Measurements from ENCODE around the gene ZFAND3.

DNA sequence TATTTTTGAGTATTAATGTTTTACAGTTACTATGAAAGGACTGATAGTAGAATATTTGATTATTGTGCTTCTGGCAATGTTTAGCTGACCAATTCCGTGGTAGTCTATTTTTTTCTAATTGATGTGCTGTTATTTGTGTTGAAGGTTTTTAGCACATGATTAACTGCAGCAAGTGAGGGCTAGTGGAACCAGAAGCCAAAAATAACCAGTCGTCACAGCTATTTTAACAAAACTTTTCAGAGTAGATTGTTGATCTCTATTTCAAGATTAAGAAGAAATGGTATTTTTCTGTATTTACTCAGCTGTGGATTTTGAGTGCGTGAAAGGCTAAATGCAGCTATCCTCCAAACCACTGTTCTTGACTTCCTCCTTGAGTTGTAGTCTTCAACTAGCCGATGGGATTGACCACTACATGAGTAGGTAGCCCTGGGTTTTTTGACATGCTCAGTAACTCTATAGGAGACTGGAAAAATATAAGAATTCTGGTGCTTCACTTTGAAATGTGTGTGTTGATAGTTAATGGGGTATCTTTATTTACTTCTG is 258.0 kb downstream of the ZFAND3 start:
- TF ChIP-seq, protein P1, sequence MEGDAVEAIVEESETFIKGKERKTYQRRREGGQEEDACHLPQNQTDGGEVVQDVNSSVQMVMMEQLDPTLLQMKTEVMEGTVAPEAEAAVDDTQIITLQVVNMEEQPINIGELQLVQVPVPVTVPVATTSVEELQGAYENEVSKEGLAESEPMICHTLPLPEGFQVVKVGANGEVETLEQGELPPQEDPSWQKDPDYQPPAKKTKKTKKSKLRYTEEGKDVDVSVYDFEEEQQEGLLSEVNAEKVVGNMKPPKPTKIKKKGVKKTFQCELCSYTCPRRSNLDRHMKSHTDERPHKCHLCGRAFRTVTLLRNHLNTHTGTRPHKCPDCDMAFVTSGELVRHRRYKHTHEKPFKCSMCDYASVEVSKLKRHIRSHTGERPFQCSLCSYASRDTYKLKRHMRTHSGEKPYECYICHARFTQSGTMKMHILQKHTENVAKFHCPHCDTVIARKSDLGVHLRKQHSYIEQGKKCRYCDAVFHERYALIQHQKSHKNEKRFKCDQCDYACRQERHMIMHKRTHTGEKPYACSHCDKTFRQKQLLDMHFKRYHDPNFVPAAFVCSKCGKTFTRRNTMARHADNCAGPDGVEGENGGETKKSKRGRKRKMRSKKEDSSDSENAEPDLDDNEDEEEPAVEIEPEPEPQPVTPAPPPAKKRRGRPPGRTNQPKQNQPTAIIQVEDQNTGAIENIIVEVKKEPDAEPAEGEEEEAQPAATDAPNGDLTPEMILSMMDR (IDR thresholded peaks at IDR 0.05): no peak
- no peak for TF ChIP-seq POLR2A (IDR thresholded peaks at IDR 0.05)
